Activated naive CD4-positive, alpha-beta T cell treated with Interleukin-2 at 50 U/mL for 16 hours (primary cell): ENCODE results near the gene KANK3.
"Not testable (repeated sequence)": the region's sequence is repeated elsewhere in the genome, so short reads cannot be mapped to it uniquely, and the experiment has no call there.

Source experiments
- DNase-seq: peaks from one replicate; pipeline ENCODE4 v3.0.0-alpha.2; 2020

Gene KANK3

DNA sequence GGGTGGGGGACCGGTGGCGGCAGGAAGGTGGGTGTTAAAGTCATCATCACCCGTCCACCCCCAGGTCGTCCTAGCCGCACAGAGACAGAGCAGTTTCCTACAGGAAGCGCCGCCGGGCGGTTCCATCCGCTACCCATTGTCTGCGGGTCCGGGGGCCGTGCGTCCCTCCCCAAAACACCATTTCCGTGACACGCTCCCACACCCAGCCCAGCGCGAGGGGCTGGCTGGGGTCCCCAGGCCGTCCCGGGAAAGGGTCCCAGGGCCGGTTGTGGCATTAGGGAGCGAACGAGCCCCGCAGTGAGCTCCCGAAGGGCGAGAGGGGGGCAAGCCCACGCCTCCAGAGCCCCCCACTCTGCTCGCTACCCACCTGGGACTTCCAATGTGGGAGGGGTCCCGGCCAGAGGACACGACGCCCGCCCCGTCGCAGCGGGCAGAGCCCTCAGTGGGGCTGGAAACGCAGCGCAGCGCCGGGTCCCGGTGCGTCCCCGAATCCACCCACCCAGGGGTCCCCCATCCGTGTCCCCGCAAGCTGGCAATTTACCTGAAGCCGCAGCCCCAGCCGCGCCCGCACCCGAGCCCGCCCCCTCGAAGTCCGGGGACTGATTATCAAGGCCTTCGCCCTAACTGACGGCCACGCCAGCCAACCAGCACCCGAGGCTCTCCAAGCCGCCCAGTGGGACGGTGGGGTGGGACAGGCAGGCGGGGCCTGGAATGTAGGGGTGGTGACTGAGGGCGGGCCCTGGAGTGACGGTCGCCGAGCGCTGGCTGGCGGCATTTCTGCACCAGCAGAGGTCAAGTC lies at the start of gene KANK3:
TSS of gene KANK3 (minus strand) at position 579 of the 799 bp plus-strand sequence. CDS start 5,434 bp downstream, outside the sequence.
- DNase-seq = peak; percentile 95

DNA sequence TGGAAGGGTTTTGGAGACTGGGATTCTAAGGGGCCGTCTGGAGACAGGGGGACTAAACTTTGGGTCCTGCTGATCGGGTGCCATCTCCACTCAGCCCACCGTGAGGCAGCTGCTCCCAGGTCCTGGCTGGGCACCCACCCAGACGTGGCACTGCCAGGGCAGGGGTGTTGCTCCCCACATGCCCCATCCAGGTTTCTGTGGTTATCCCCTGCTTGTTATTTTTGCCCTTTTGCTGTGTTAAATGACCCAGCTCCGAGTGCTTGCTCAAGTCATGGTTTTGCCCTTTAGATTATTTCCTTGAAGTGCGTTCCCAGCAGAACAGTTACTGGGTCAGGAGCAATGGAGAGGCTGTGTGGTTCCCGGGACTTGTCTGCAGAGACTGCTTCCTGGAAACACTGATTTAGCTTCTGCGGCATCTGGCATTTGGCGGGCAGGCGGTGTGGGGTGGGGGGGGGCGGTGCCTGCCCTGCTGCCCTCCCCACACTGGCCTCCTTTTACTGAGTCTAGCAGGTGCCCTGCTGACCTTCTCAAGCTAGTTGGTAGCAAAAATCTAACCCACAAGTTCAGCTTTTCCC lies 49.0 kb upstream of the KANK3 start:
- DNase-seq = no peak

DNA sequence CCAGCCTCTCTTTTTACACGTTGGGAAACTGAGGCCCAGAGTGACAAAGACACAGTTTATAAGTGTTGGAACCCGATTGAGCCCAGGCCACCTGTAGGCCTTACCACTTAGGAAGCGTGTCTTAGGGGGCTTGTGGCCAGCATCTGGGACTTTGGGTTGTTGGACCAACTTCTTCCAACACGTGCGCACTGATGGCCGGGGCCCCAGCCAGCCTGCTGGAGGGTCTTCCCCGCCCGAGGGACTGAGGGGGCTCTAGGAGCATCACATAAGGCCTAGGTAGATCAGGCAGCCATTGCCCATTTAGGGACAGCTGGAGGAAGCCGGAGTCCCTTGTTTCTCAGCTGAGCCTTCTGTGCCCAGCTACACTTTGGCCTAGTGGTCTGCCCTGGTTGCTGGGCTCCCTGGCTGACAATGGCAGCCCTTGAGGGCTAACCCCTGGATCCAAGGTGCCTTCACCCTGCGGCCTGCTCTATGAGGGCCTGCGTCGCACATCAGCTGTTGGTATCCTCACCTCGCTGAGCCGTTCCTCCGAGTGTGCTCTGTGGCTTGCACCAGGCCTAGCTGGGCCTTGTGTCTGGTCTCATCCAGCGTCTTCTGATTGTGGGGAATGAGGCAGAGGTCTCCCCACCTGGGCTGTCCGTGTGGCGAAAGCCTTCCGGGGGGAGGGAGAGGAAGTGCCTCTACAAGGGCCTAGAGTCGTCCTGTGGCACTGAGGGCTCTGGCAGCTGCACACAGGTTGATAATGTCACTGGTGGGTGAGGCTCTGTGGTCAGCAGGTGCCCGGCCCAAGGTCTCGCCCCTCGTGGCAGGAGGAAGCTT lies 48.3 kb upstream of the KANK3 start:
- DNase-seq = no peak

DNA sequence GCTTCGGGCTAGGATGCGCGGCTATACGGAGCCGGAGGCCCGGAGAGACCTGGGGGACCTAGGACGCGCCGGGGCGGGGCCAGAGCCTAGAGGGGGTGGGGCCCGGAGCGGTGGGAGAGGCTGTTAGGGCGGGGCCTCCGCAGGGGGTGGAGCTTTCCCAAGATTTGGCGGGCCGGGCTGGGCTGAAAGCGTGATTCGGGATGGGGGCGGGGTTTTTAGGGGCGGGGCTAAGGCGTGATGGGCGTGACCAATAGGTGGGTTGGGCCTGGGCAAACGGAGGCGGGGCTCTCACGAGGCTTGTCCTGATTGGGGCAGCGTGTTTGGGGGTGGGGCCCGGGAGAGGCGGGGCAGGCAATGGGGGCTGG lies 47.5 kb upstream of the KANK3 start:
- peak; percentile 89 for DNase-seq

DNA sequence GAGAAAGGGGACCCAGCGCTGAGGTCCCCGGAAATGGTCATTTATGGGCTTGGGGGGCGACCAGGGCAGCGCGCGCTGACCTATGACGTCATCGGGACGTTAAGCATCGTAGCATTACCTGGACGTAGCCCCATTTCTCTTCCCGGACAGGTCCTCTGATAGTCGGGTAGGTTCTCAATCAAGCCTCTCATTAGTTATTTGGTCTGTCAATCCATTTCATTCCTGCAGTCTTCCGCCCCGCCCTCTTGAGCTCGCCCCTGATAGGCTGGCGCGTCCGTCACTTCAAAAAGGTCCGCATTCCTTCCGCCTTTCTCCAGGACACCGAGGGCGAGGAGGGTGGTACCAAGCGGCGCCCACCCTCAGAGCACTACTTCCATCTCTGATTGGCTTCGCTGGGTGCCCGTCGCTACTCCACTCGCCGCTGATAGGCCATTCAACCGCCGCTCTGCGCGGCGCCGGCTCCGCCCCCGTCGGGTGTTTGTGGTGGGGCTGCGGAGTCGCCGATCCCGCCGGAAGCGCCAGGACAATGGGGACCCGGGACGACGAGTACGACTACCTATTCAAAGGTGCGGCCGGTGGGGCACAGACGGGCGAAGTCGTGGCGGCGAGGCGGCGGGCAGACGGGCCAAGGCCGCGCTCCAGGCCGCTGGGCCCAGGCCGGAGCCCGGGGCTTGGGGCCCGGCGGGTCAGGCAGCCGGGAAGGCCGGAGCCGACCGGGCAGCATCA lies 47.0 kb upstream of the KANK3 start, which contains the start of gene RAB11B:
TSS of gene RAB11B (plus strand) at position 470 of the 726 bp plus-strand sequence. CDS start at position 527, 57 bp downstream.
- DNase-seq = peak; percentile 99

DNA sequence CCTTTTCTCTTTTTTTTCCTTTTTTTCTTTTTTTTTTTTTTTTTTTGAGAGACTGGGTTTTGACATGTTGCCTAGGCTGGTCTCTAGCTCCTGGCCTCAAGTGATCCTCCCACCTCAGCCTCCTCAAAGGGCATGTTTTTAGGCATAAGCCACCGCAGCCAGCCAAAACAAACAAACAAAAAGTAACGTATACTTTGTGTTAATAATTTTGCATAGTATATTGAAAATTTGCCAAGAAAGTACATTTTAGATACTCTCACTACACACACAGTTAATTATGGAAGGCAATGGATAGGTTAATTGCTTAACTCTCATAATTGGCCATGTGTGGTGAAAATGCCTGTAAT lies 45.5 kb upstream of the KANK3 start:
- no peak for DNase-seq

DNA sequence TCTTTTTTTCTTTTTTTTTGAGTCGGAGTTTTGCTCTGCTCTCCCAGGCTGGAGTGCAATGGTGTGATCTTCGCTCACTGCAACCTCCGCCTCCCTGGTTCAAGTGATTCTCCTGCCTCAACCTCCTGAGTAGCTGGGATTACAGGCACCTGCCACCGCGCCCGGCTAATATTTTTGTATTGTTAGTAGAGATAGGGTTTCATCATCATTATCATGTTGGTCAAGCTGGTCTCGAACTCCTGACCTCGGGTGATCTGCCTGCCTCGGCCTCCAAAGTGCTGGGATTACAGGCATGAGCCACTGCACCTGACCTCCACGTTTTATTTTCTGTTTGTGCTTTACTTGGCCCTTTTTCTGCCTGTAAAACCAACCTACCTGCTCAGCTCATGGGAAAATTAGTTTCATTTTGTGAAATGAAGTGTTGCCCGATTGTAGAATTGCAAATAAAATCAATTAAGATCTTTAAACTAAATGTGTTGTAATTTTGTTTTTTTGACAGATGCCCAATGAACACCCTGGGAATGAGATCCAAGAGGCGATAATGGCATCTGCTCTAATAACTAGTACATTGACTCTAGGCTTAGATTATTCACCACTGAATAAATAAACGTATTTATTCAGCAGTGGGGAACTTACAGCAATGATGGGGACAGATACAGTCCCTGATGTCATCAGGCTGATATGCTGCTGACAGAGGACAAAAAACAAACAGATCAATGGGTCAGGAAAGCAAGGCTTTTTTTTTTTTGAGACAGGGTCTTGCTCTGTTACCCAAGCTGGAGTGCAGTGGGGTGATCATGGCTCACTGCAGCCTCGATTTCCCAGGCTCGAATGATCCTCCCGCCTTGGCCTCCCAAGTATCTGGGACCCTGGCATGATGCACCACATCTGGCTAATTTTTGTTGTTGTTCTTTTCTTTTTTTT lies 44.9 kb upstream of the KANK3 start:
- DNase-seq = no peak

DNA sequence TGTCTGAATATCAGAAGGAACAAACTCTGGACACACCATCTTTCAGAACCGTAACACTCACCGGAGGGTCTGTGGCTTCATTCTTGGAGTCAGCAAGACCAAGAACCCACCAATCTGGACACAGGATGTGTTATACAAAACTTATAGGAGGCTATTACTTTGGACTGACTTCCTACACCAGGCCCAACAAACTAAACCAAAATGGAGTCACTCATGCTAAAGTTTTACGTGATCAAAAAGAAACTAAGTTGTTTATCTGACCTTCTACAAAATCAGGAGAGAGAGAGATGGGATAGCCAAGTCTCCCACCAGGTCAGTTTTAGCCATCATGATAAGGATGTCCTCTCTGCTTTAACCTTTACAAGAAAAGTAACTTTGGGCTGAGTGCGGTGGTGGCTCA lies 43.9 kb upstream of the KANK3 start:
- no peak for DNase-seq

DNA sequence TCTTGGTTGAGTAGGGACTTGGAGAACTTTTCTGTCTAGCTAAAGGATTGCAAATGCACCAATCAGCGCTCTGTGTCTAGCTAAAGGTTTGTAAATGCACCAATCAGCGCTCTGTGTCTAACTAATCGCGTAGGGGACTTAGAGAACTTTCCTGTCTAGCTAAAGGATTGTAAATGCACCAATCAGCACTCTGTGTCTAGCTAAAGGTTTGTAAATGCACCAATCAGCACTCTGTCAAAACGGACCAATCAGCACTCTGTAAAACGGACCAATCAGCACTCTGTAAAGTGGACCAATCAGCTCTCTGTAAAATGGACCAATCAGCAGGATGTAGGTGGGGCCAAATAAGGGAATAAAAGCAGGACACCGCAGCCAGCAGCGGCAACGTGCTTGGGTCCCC lies 43.4 kb upstream of the KANK3 start:
- DNase-seq = not testable (repeated sequence)

DNA sequence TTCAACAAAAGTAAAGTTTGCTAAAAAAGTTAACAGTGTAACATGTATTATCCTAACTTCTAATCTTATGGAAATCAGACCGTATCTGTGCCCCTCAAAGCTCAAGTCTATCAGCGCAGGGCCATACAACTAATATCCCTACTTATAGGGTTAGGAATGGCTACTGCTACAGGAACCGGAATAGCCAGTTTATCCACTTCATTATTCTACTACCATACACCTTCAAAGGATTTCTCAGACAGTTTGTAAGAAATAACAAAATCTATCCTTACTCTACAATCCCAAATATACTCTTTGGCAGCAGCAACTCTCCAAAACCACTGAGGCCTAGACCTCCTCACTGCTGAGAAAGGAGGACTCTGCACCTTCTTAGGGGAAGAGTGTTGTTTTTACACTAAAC lies 42.5 kb upstream of the KANK3 start:
- DNase-seq = not testable (repeated sequence)

DNA sequence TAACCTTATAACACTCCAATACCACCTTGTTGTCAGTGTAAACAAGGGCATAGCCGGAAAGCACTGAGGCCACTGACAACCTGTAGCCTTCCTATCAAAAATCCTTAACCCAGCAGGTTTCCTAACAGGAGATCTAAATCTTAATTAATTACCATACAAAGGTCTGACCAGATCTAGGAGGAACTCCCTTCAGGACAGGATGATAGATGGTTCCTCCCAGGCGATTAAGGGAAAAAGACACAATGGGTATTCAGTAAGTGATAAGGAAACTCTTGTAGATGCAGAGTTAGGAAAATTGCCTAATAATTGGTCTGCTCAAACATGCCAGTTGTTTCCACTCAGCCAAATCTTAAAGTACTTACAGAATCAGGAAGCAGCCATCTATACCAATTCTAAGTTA lies 42.0 kb upstream of the KANK3 start:
- DNase-seq = not testable (repeated sequence)

DNA sequence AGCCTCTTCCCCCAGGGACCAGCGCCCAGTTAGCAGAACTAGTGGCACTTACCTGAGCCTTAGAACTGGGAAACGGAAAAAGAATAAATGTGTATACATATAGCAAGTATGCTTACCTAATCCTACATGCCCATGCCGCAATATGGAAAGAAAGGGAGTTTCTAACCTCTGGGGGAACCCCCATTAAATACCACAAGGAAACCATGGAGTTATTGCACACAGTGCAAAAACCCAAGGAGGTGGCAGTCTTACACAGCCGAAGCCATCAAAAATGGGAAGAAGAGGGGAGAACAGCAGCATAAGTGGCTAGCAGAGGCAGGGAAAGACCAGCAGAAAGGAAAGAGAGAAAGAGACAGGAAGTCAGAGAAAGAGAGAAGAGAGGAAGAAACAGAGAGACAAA lies 41.5 kb upstream of the KANK3 start:
- DNase-seq = not testable (repeated sequence)

DNA sequence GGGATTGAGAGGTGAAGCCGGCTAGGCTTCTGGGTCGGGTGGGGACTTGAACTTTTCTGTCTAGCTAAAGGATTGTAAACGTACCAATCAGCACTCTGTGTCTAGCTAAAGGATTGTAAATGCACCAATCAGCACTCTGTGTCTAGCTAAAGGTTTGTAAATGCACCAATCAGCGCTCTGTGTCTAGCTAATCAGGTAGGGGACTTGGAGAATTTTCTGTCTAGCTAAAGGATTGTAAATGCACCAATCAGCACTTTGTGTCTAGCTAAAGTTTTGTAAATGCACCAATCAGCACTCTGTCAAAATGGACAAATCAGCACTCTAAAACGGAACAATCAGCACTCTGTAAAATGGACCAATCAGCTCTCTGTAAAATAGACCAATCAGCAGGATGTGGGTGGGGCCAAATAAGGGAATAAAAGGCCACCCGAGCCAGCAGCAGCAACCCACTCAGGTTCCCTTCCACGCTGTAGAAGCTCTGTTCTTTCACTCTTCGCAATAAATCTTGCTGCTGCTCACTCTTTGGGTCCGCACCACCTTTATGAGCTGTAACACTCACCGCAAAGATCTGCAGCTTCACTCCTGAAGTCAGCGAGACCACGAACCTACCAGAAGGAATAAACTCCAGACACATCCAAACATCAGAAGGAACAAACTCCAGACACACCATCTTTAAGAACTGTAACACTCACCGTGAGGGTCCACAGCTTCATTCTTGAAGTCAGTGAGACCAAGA lies 36.3 kb upstream of the KANK3 start:
- not testable (repeated sequence) for DNase-seq

DNA sequence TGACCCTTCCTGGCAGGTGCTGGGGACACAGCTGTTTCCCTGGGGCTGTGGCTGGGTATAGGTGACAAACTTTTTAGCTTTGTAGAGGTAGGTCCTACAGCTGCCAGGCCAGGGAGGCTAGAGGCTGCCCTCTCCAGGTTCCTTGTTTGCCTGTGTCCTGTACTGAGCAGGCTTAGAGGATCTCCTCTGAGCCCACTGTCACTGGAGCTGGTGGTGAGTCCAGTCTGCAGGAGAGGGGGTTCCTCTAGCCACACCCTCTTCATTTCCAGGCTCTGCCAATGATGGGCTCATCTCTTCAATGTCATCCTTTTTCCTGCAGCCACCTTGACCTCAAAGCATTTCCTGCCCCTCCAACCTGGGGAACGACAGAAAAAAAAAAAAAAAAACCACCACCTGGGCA lies 34.5 kb upstream of the KANK3 start:
- no peak for DNase-seq

DNA sequence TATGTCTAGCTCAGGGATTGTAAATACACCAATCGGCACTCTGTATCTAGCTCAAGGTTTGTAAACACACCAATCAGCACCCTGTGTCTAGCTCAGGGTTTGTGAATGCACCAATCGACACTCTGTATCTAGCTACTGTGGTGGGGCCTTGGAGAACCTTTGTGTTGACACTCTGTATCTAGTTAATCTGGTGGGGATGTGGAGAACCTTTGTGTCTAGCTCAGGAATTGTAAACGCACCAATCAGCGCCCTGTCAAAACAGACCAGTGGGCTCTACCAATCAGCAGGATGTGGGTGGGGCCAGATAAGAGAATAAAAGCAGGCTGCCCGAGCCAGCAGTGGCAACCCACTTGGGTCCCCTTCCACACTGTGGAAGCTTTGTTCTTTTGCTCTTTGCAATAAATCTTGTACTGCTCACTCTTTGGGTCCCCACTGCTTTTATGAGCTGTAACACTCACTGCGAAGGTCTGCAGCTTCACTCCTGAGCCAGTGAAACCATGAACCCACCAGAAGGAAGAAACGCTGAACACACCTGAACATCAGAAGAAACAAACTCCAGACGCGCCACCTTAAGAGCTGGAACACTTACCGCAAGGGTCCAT lies 33.4 kb upstream of the KANK3 start:
- not testable (repeated sequence) for DNase-seq

DNA sequence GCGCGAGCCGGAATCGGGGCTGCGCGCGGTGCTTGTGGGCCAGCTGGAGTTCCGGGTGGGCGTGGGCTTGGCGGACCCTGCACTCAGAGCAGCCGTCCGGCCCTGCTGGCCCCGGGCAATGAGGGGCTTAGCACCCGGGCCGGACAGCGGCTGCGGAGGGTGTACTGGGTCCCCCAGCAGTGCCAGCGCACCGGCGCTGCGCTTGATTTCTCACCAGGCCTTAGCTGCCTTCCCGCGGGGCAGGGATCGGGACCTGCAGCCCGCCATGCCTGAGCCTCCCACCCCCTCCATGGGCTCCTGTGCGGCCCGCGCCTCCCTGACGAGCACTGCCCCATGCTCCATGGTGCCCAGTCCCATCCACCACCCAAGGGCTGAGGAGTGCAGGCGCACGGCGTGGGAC lies 32.7 kb upstream of the KANK3 start:
- not testable (repeated sequence) for DNase-seq

DNA sequence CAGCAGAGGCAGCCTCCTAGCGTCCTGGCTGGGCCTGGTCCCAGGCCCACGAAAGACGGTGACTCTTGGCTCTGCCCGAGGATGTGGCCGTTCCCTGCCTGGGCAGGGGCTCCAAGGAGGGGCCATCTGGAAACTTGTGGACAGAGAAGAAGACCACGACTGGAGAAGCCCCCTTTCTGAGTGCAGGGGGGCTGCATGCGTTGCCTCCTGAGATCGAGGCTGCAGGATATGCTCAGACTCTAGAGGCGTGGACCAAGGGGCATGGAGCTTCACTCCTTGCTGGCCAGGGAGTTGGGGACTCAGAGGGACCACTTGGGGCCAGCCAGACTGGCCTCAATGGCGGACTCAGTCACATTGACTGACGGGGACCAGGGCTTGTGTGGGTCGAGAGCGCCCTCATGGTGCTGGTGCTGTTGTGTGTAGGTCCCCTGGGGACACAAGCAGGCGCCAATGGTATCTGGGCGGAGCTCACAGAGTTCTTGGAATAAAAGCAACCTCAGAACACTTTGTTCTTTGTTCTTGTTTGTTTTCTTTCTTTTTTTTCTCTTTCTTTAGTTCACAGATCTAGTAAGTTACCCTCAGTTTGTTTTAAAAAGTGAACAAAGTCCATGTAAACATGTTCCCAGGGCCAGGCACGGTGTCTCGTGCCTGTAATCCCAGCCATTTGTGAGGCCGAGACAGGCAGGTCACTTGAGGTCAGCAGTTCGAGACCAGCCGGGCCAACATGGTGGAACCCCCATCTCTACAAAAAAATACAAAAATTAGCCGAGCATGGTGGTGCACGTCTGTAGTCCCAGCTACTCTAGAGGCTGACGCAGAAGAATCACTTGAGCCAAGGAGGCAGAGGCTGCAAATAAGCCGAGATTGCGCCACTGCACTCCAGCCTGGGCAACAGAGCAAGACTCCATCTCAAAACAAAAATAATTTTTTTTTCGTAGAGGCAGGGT lies 31.1 kb upstream of the KANK3 start:
- no peak for DNase-seq

DNA sequence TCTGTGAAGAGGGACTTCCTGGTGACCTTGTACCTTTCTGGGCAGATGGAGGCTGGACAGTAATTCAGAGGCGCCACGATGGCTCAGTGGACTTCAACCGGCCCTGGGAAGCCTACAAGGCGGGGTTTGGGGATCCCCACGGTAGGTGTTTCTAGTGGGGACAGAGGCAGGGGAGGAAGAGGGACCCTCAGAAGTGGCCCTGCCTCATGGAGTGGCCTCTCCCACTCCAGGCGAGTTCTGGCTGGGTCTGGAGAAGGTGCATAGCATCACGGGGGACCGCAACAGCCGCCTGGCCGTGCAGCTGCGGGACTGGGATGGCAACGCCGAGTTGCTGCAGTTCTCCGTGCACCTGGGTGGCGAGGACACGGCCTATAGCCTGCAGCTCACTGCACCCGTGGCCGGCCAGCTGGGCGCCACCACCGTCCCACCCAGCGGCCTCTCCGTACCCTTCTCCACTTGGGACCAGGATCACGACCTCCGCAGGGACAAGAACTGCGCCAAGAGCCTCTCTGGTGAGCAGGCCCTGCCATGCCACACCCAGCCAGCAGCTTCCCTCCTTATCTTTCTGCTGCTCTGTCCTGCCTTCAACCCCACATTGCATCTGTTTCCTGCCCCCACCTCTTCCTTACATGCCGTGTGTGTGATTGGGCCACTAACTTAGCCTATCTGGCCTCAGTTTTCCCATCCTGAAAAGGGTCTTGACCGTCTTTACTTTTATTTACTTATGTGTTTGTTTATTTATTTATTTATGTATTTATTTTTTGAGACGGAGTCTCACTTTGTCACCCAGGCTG lies 28.1 kb upstream of the KANK3 start:
- no peak for DNase-seq
